T-helper 2 cell (primary cell): ENCODE measurements around the gene C11orf97.
"Not testable (repeated sequence)": the region's sequence is repeated elsewhere in the genome, so short reads cannot be mapped to it uniquely, and the experiment has no call there.

Source experiments
- DNase-seq, 5 experiments: peaks; one replicate each; pipeline versions ENCODE4 v3.0.0 to v3.0.0-alpha.2; 2012 to 2022
- total RNA-seq, 2 donors: gene quantifications; one replicate each; lab custom pipeline; 2026; lab: John Stamatoyannopoulos, UW

The C11orf97 gene
- total RNA-seq = 0 reads per million in 2 donors

DNA sequence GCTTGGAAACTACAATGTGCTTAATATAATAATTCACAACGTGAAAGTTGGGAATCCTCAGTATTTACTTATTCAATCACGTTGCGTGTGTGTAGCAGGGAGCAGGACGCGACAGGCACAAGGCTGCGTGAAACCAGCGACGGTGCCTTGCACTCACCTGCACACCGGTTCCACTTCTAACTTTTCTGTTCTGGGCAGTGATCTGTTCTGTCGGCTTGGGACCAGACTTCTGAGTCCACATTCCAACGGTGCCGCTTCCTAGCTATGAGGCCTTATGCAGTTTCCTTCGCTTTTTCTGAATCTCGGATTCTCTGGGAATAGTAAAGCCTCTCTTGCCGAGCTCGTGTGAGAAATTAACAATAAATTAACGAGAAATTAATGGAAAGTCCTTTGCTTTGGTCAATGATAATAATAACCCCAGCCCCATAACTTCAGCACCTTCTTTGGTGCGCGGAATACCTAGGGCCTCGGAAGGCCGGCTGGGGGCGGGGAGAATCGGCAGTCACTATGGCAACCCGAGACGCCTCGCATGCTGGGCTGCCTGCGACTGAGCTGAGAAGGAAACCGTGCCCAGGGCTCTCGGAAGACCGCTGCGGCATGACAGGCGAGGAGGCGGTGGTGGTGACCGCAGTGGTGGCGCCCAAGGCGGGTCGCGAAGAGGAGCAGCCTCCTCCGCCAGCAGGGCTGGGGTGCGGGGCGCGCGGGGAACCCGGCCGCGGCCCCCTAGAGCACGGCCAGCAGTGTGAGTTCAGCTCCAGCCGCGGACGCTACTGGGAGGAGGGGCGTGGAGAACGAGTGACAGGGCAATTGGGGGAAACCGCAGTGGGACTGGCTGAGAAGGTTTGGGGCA, at the start of gene C11orf97:
TSS of gene C11orf97 (plus strand) at position 530 of the 850 bp plus-strand sequence. CDS start at position 598, 68 bp downstream.
- DNase-seq = peak in 4 of 5 experiments; percentile 13 to 62 (median 32)

- peak in 1 of 5 experiments; percentile 75 for DNase-seq
Measured at GRCh38 chr11:94469416-94469815, 42.8 kb upstream of the C11orf97 start.

DNA sequence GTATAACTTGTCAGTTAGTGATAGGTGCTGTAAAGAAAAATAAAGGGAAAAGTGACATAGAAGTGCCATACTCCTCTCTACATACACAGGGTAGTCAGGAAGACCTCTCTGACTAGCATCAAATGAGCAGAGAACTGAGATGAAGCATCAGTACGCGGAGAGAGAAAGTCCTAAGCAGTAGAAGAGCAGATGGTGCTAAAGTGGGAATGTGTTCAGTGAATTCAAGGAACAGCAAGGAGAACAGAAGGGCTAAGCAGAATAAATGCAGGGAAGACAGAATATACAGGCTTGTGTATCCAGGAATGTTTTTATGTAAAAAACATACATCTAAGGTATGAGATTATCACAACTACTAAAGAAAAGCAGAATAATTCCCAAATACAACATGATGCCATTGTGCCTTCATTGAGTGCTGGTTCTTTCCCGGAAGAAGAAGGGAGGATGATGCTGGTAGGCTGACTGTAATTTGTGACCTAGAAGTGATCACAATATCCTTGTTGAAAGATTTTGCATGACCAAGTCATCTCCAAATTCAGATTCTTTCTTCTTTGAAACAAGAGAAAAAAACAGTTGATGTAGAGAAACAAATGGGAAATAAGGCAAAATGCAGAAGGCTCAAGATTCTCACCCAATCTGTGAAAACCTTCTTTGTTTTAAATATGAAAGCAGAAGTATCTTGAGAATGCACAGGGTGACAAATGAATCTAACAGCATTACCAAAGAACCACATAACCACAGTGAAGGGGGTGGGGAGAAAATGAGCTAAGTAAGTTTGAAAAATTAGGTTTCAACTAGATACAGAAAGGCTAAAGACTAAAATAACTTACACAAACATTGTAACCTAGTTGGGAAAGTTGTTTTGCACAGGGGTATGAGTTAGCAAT, 39.1 kb upstream of the C11orf97 start:
- DNase-seq = peak in 2 of 5 experiments; percentile 14 to 87

DNA sequence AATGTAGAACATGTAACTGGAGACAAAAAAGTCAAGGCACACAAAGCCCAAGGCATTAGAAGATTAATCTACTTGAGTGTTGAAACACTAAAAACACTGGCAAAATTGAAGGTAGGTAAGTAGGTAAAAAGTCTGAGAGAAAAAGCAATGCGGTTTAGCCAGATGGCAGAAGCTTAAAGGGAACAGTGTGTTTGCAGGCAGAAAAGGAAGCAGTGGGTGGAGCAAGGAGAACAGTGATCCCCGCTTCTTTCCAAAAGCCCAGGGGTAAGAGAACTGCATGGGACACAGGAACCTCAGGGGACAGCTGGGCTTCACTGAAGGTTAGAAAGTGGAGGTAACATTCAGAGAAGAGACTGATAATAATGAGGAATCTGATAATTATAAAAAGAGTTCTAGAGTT, 34.6 kb upstream of the C11orf97 start:
- DNase-seq = no peak

DNA sequence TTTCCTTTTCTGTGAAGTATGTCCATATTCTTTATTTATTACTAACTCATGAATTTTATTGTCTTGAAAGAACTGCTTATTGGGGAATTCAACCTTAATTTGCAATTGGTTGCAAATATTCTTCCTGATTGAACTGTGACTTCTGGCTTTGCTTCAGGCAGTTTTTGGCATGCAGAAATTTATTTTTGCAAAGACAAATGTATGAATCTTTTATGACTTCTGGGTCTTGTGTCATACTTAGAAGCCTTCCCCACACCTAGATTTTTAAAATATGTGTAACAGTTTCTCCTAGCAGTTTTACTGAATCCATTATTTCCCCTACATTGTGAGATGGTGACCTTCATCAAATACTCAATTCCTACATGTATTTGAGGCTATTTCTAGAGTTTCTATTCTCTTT, 30.9 kb upstream of the C11orf97 start:
- no peak for DNase-seq

- no peak for DNase-seq
Measured at GRCh38 chr11:94486068-94486467, 26.2 kb upstream of the C11orf97 start.

DNA sequence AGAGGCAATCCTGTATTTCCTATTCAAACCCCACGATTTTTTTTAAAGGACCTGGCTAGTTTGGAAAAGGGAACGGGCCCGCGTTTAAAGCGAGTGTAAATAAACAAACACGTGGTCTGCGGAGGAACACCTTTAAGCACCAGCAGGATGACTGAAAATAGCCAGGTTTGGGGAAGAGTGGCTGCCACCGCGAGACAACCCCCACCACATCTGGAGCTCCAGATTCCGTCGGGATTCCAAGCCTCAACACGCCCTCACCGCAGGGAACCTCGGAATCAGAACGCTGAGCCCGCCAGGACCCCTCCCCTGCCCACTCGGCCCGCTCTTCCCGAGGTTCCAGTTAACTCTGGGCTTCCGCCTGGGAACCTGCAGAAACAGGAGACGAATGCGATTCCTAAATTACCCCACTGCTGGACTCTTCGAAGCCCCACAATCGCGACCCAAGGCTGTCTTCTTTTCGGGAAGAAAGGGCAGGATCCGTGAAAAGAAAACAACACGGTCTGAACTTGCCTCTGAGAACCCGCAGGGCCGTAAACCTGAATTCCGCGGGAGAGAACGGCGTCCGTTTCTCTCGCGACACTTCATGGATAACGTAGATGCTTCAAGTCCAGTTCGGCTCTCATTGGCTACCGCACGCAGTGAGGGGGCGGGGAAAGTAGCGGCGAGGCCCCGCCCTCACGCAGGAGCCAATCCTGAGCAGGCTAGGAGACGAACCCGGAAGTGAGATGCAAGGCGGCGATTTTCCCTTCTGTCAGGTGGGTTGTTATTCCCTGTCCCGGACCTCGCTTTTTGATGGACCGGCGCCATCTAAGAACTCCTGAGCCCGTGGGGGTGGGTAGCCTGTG, 18.8 kb upstream of the C11orf97 start, which contains the start of the genes ANKRD49 and MRE11:
TSS of gene ANKRD49 (plus strand) at position 704 of the 845 bp plus-strand sequence. CDS start 2,710 bp downstream, outside the sequence.
TSS of gene MRE11 (minus strand) at position 564 of the 845 bp plus-strand sequence. CDS start 1,043 bp downstream, outside the sequence.
- peak; percentile 88 to 98 (median 94) for DNase-seq

- no peak for DNase-seq
Measured at GRCh38 chr11:94494126-94494680, 18.1 kb upstream of the C11orf97 start.

GRCh38 chr11:94500181-94500580, 12.1 kb upstream of the C11orf97 start:
- no peak for DNase-seq

GRCh38 chr11:94501522-94501921, 10.7 kb upstream of the C11orf97 start:
- DNase-seq = no peak

- DNase-seq = peak in 2 of 5 experiments; percentile 14 to 59
Measured at GRCh38 chr11:94504689-94505293, 7.5 kb upstream of the C11orf97 start.

DNA sequence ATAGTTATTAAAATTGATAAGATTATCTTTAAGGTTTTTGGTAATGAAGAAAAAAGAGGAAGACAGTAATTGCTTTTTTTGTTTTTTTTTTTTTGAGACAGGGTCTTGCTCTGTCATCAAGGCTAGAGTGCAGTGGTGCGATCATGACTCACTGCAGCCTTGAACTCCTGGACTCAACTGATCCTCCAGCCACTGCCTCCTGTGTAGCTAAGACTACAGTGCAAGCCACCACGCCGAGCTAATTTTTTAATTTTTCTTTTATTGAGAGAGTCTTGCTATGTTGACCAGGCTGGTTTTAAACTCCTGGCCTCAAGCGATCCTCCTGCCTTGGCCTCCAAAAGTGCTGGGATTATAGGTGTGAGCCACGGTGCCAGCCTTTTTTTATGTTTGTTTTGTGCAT, 5.7 kb upstream of the C11orf97 start:
- not testable (repeated sequence) for DNase-seq

DNA sequence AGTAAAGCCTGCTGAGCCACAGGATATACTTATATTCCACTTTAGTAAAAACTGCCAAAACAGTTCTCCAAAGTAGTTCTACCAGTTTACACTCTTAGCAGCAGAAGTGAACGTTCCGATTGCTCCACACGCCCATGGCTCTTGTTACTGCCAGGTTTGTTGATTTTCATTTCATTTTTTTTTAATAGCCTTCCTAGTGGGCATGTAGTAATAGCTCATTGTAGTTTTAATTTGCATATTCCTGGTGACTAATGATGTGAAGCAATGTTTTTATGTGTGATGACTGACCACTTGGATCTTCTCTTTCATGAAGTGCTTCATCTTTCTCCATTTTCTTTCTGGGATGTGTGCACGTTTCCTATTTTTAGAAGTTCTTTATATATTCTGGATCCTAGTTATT, 4.8 kb upstream of the C11orf97 start:
- DNase-seq = no peak

- DNase-seq = no peak
Measured at GRCh38 chr11:94513091-94513490, 830 bp downstream of the C11orf97 start.

DNA sequence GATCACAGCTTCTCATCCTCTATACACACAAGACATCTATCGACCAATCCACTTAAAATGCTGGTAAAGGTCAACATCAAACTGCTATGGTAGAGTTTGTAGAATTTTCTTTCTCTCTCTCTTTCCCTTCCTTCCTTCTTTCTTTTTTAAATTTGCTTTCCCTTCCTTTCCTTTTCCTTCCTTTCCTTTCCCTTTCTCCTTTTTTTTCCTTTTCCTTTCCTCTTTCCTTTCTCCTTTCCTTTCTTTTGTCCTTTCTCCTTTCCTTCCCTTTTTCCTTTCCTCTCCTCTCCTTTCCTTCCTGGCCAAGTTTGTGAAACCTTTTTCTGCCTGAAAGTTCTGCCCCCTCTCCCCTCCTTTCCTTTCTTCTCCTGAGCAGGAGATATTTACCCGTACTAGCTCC, 3.1 kb downstream of the C11orf97 start:
- no peak for DNase-seq

- no peak for DNase-seq
Measured at GRCh38 chr11:94516725-94517124, 4.5 kb downstream of the C11orf97 start.

- no peak for DNase-seq
Measured at GRCh38 chr11:94518300-94518699, 6.0 kb downstream of the C11orf97 start.

DNA sequence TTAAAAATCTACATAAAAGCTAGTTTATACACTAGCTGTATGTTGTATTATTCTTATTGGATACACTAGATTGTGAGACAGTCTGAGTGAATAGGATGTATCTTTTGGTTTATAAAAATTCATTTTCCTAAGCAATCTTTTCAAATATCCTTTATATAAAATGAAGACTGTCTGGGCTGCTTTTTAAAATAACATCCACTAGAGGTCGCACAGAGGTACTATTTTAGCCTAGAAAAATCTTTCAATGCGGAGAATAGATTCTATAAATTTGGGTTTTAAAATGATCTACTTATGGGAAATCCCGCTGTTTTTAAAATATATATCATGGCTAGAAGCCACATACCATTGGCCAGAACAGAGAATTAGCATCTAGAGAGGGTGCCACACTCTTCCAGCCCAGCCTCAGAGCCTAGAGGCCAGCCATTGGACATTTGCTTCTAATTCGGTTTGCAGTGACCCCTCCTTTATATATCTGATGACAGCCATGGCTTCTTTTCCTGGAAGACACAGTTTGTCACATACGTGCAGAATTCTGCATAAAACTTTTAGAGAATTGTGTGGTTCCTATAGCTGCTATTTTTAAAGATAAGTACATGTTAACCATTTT, 7.3 kb downstream of the C11orf97 start:
- DNase-seq = peak in 1 of 5 experiments; percentile 21

- DNase-seq = no peak
Measured at GRCh38 chr11:94521684-94522083, 9.4 kb downstream of the C11orf97 start.

GRCh38 chr11:94524341-94524740, 12.1 kb downstream of the C11orf97 start:
- DNase-seq = no peak
